CD4-positive, alpha-beta T cell (primary cell): ENCODE measurements around the gene POLR2C. TPM values are rescaled to one million over a fixed set of nuclear protein-coding genes. Genes with fewer than 3 reads are reported as not detected.

ENCODE experiments used
- ATAC-seq: fragments of 200-7000 bp; cut with Tn5 transposase; one replicate; pipeline ENCODE4 v1.10.0; 2022; ENCODE audit warnings: mild to moderate bottlenecking; ENCODE audit not compliant: poor library complexity
- CTCF ChIA-PET: fragments of 350-600 bp; sonication (Branson Sonifier 250); formaldehyde crosslinking; loops from one replicate; lab custom pipeline; 2021; ENCODE audit warnings: antibody characterized with exemption, inconsistent platforms; lab: Charles Lee
- POLR2A ChIA-PET: fragments of 350-600 bp; sonication (Branson Sonifier 250); formaldehyde crosslinking; loops from one replicate; lab custom pipeline; 2021; ENCODE audit warnings: antibody characterized with exemption, inconsistent platforms; lab: Charles Lee
- DNase-seq, 14 experiments: peaks; one replicate each; pipeline ENCODE4 v3.0.0-alpha.2; 2013 to 2020; ENCODE audit warnings: mixed read lengths in 2 of 14
- H3K27ac ChIP-seq, 2 donors: one replicate each; pipeline versions ENCODE4 v1.5.1 to v1.7.0; 2013; ENCODE audit warnings: low read length in 2 of 2, low read depth in 1 of 2, mild to moderate bottlenecking in 1 of 2
- H3K27me3 ChIP-seq, 2 experiments: 1 replicate in 1 of 2; 2 replicates in 1 of 2; pipeline versions ENCODE4 v1.6.1 to v1.7.0; 2013; ENCODE audit warnings: low read length in 2 of 2, control low read depth in 1 of 2, mild to moderate bottlenecking in 1 of 2, moderate library complexity in 1 of 2; ENCODE audit not compliant: insufficient read depth in 2 of 2, control insufficient read depth in 1 of 2
- H3K36me3 ChIP-seq: one replicate; pipeline ENCODE4 v1.6.1; 2013; ENCODE audit warnings: low read length, control low read depth; ENCODE audit not compliant: insufficient read depth
- H3K4me1 ChIP-seq: one replicate; pipeline ENCODE4 v1.6.1; 2013; ENCODE audit warnings: low read length, control low read depth; ENCODE audit not compliant: insufficient read depth
- H3K4me3 ChIP-seq: one replicate; pipeline ENCODE4 v1.5.1; 2013; ENCODE audit warnings: mild to moderate bottlenecking, low read length, moderate library complexity
- H3K9me3 ChIP-seq, 2 experiments: 1 replicate in 1 of 2; 2 replicates in 1 of 2; pipeline versions ENCODE4 v1.6.1 to v1.7.0; 2013; ENCODE audit warnings: low read length in 2 of 2, mild to moderate bottlenecking in 2 of 2, control low read depth in 1 of 2, moderate library complexity in 1 of 2; ENCODE audit not compliant: control insufficient read depth in 1 of 2, insufficient read depth in 1 of 2
- H3K27ac Mint-ChIP-seq: one replicate; pipeline ENCODE4 v1.8.0; 2020; ENCODE audit warnings: mixed read lengths
- H3K27me3 Mint-ChIP-seq: one replicate; pipeline ENCODE4 v1.8.0; 2021; ENCODE audit warnings: mixed read lengths
- H3K36me3 Mint-ChIP-seq: one replicate; pipeline ENCODE4 v1.8.0; 2021; ENCODE audit warnings: low read depth, mixed read lengths
- H3K4me1 Mint-ChIP-seq: one replicate; pipeline ENCODE4 v1.8.0; 2021; ENCODE audit warnings: low read depth, mixed read lengths
- H3K4me3 Mint-ChIP-seq: one replicate; pipeline ENCODE4 v1.8.0; 2020; ENCODE audit warnings: mild to moderate bottlenecking, mixed read lengths
- H3K9me3 Mint-ChIP-seq: one replicate; pipeline ENCODE4 v1.8.0; 2020; ENCODE audit warnings: mixed read lengths
- intact Hi-C, 2 experiments: fragments of 100-400 bp; cut with DNase I in 1 of 2; cut with micrococcal nuclease in 1 of 2; formaldehyde crosslinking; loops; one replicate each; pipeline versions ENCODE4 v1.15.1 to v1.9.0; 2023 to 2025; cut with DNase I, micrococcal nuclease
- total RNA-seq, 174 experiments: library from RNA in 2 of 174; stranded (reverse) in 2 of 174; gene quantifications; one replicate each; pipeline ENCODE4 v1.2.3 and lab custom pipeline; 2021 to 2026
- TF ChIP-seq, protein P1 (sequence below): fragments of 200-600 bp; IDR thresholded peaks from one replicate; pipeline ENCODE4 v1.8.0; 2022; ENCODE audit warnings: antibody characterized with exemption, mild to moderate bottlenecking

POLR2C gene
- total RNA-seq, 2 experiments from 2014 or later = 124 to 125 TPM

- Histone ChIP-seq H3K27ac (no peak overlapping the region), H3K27me3 (no peaks in the 10 kb centered on the region), H3K4me3 (no peak overlapping the region), H3K9me3 (no peaks in the 10 kb centered on the region), H3K4me1 (peaks cover 21% of the 10 kb centered on the region), H3K36me3 (no peaks in the 10 kb centered on the region)
- Mint-ChIP-seq H3K36me3 (no peaks in the 10 kb centered on the region), H3K27me3 (no peaks in the 10 kb centered on the region), H3K4me3 (no peak overlapping the region), H3K27ac (no peak overlapping the region), H3K4me1 (peaks cover 10% of the 10 kb centered on the region), H3K9me3 (no peaks in the 10 kb centered on the region)
- POLR2A ChIA-PET = interaction anchor here (0.7 to 1.2 kb wide), 3 partner anchors 14 to 39 kb away, joined by 3 read pairs; no protein-coding TSS in a partner anchor
- intact Hi-C loops = no loop called here
- ATAC-seq (no peak), DNase-seq (no peak)
- TF ChIP-seq, protein P1, sequence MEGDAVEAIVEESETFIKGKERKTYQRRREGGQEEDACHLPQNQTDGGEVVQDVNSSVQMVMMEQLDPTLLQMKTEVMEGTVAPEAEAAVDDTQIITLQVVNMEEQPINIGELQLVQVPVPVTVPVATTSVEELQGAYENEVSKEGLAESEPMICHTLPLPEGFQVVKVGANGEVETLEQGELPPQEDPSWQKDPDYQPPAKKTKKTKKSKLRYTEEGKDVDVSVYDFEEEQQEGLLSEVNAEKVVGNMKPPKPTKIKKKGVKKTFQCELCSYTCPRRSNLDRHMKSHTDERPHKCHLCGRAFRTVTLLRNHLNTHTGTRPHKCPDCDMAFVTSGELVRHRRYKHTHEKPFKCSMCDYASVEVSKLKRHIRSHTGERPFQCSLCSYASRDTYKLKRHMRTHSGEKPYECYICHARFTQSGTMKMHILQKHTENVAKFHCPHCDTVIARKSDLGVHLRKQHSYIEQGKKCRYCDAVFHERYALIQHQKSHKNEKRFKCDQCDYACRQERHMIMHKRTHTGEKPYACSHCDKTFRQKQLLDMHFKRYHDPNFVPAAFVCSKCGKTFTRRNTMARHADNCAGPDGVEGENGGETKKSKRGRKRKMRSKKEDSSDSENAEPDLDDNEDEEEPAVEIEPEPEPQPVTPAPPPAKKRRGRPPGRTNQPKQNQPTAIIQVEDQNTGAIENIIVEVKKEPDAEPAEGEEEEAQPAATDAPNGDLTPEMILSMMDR = no peak
- CTCF ChIA-PET = interaction anchor here (1.3 kb wide), 1 partner anchor 18 kb away, joined by 4 read pairs; no protein-coding TSS in a partner anchor
Observed at GRCh38 chr16:57501492-57501891, 39.0 kb downstream of the POLR2C start.

- Mint-ChIP-seq H3K36me3 (no peaks in the 10 kb centered on the region), H3K27ac (no peak overlapping the region), H3K4me3 (no peak overlapping the region), H3K4me1 (peaks cover 10% of the 10 kb centered on the region), H3K9me3 (no peaks in the 10 kb centered on the region), H3K27me3 (no peaks in the 10 kb centered on the region)
- no peak overlapping the region for H3K4me3 ChIP-seq
- H3K9me3 ChIP-seq = no peaks in the 10 kb centered on the region
- CTCF ChIA-PET = interaction anchor here (1.3 kb wide), 1 partner anchor 18 kb away, joined by 4 read pairs; no protein-coding TSS in a partner anchor
- DNase-seq = no peak
- intact Hi-C loops = no loop called here
- no peak for ATAC-seq
- no peaks in the 10 kb centered on the region for H3K36me3 ChIP-seq
- POLR2A ChIA-PET = no interaction called here
- peaks cover 21% of the 10 kb centered on the region for H3K4me1 ChIP-seq
- H3K27ac ChIP-seq = no peak overlapping the region
- TF ChIP-seq, protein P1 = no peak
- H3K27me3 ChIP-seq = no peaks in the 10 kb centered on the region
Observed at GRCh38 chr16:57502048-57502775, 39.7 kb downstream of the POLR2C start.

DNA sequence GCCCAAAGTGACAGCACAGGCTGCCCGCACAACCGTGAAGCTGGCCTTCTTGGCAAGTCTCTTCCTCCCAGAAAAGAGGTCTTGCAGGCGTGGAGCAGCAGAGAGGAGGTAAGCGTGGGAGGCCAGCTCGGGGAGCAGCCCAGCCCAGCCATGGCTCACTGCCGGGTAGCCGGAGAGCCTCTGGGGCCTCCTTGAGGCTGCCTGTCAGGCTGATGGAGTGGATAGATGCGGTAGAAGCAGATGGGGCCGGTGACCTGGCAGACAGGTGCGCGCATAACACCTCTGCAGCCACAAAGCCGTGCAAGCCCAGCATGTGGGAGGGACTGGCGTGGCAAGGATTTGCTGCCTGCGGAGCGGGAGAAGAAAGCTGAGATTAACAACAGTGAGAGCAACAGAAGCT is 40.9 kb downstream of the POLR2C start:
- no peaks in the 10 kb centered on the region for H3K27me3 Mint-ChIP-seq
- no peak overlapping the region for H3K27ac ChIP-seq
- no peak overlapping the region for H3K4me3 Mint-ChIP-seq
- no peaks in the 10 kb centered on the region for H3K36me3 ChIP-seq
- no peak overlapping the region for H3K4me3 ChIP-seq
- H3K4me1 ChIP-seq = peaks cover 21% of the 10 kb centered on the region
- H3K9me3 ChIP-seq = no peaks in the 10 kb centered on the region
- ChIA-PET POLR2A (interaction anchor here (0.9 kb wide), 1 partner anchor 56 kb away, joined by 3 read pairs; the partner anchor contains the start of genes CIAPIN1 and COQ9), CTCF (no interaction called here)
- no peaks in the 10 kb centered on the region for H3K36me3 Mint-ChIP-seq
- peaks cover 10% of the 10 kb centered on the region for H3K4me1 Mint-ChIP-seq
- no peak for DNase-seq
- no peaks in the 10 kb centered on the region for H3K27me3 ChIP-seq
- H3K9me3 Mint-ChIP-seq = no peaks in the 10 kb centered on the region
- intact Hi-C loops = no loop called here
- no peak overlapping the region for H3K27ac Mint-ChIP-seq
- no peak for ATAC-seq
- TF ChIP-seq, protein P1 = no peak
